ENCODE measurements around the gene NOL9.

The NOL9 gene

GRCh38 chr1:6512908-6513280, 41.4 kb downstream of the NOL9 start:
- H3K4me3 ChIP-seq = no peak overlapping the region
- H3K36me3 ChIP-seq = no peaks in the 10 kb centered on the region
- H4K20me1 ChIP-seq = peaks cover 0 to 47% (median 9%) of the 10 kb centered on the region in 11 experiments; a peak in 8 of 22 replicates
- no peaks in the 10 kb centered on the region for H3K9me3 ChIP-seq (replicated peaks in 1 of 11)
- no peak overlapping the region for H3K9ac ChIP-seq
- no peak overlapping the region for H3K27ac ChIP-seq
- H3K27me3 ChIP-seq = peaks cover 0 to 43% (median 0%) of the 10 kb centered on the region in 11 experiments; a peak in 8 of 22 replicates
- H3K4me1 ChIP-seq = peaks cover 22 to 45% (median 29%) of the 10 kb centered on the region in 10 experiments
- no peak overlapping the region for H3K4me2 ChIP-seq
- no peak for TF ChIP-seq Cebpa-rat (IDR thresholded peaks at IDR 0.05)

DNA sequence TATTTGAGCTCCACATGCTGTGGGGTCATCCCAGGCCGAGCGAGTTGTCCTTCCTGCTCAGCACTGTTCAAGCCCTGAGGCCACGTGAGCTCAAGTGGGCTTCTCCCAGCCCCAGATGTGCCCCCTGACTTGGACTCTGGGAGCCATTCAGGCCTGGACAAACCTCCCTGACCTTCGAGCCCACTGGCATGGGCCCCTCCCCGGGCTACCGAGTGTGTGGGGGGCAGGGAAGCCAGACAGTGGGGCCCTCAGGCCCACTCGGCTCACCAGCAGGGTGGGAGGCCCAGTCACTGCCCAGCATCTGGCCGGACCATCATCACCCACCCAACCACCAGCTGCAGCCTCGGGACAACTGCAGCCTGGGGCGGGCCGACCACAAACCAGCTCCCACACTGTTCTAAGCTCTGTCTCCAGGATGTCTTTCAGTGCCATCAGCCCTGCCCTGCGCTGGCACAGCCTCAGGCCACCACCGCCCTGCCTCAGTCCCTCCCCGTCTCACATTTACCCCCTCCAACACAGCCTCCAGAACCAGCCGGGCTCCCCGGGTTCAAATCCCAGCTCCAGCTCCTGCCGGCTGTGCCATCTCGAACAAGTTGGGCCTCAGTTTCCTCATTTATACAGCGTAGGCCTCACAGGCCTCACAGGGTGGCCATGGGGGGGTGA, 41.9 kb downstream of the NOL9 start:
- H3K27me3 ChIP-seq = peaks cover 0 to 45% (median 0%) of the 10 kb centered on the region in 11 experiments; a peak in 8 of 22 replicates
- H3K9ac ChIP-seq = no peak overlapping the region
- H4K20me1 ChIP-seq = peaks cover 0 to 52% (median 9%) of the 10 kb centered on the region in 11 experiments; a peak in 10 of 22 replicates
- H3K4me1 ChIP-seq = peaks cover 28 to 50% (median 35%) of the 10 kb centered on the region in 10 experiments
- H3K4me3 ChIP-seq = no peak overlapping the region
- no peaks in the 10 kb centered on the region for H3K36me3 ChIP-seq
- H3K27ac ChIP-seq = 0 out of 22 replicates have a peak overlapping the region, but pooled peaks of 1 of the 11 experiments have one; percentile 20
- H3K9me3 ChIP-seq (replicated peaks in 1 of 11) = no peaks in the 10 kb centered on the region
- no peak for TF ChIP-seq Cebpa-rat (IDR thresholded peaks at IDR 0.05)
- H3K4me2 ChIP-seq = no peak overlapping the region

GRCh38 chr1:6511561-6512244, 42.6 kb downstream of the NOL9 start:
- peak overlapping the region in 2 of 11 experiments; percentile 10 to 94; a peak in 2 of 22 replicates for H3K4me2 ChIP-seq
- H3K4me1 ChIP-seq = peaks cover 34 to 57% (median 41%) of the 10 kb centered on the region in 10 experiments
- H3K9me3 ChIP-seq (replicated peaks in 1 of 11) = no peaks in the 10 kb centered on the region
- H3K9ac ChIP-seq = 0 out of 22 replicates have a peak overlapping the region, but pooled peaks of 2 of the 11 experiments have one; percentile 15 to 20
- no peak overlapping the region for H3K4me3 ChIP-seq
- peaks cover 0 to 46% (median 0%) of the 10 kb centered on the region in 11 experiments; a peak in 8 of 22 replicates for H3K27me3 ChIP-seq
- H3K36me3 ChIP-seq = no peaks in the 10 kb centered on the region
- peaks cover 0 to 59% (median 11%) of the 10 kb centered on the region in 11 experiments; a peak in 11 of 22 replicates for H4K20me1 ChIP-seq
- H3K27ac ChIP-seq = peak overlapping the region in 2 of 11 experiments; percentile 6 to 20; a peak in 1 of 22 replicates
- no peak for TF ChIP-seq Cebpa-rat (IDR thresholded peaks at IDR 0.05)

DNA sequence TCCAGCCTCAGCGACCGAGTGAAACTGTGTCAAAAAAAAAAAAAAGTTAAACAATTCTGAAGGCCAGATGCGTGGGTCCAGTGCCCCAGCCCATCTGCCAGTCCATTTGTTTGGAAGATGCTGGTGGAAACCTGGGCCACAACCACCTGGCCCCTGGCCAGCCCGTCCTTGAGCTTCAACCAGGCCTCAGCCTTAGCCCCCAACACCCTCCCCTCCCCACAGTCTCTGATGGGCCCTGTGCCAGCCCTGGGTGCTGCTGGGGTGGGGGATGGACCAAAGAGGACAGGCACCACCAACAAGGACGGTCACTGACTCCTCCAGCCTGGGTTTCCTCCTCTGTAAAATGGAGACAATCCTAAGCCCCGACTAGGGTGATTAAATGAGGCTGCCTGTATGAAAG, 43.3 kb downstream of the NOL9 start:
- TF ChIP-seq Cebpa-rat (IDR thresholded peaks at IDR 0.05) = no peak
- H3K9me3 ChIP-seq (replicated peaks in 1 of 11) = no peaks in the 10 kb centered on the region
- H3K4me1 ChIP-seq = peaks cover 38 to 64% (median 48%) of the 10 kb centered on the region in 10 experiments
- no peaks in the 10 kb centered on the region for H3K36me3 ChIP-seq
- H3K4me3 ChIP-seq = no peak overlapping the region
- H3K9ac ChIP-seq = no peak overlapping the region
- H4K20me1 ChIP-seq = peaks cover 0 to 65% (median 14%) of the 10 kb centered on the region in 11 experiments; a peak in 11 of 22 replicates
- H3K27ac ChIP-seq = 0 out of 22 replicates have a peak overlapping the region, but pooled peaks of 1 of the 11 experiments have one; percentile 6
- H3K4me2 ChIP-seq = peak overlapping the region in 2 of 11 experiments; percentile 91 to 94; a peak in 4 of 22 replicates
- peaks cover 0 to 52% (median 0%) of the 10 kb centered on the region in 11 experiments; a peak in 8 of 22 replicates for H3K27me3 ChIP-seq

DNA sequence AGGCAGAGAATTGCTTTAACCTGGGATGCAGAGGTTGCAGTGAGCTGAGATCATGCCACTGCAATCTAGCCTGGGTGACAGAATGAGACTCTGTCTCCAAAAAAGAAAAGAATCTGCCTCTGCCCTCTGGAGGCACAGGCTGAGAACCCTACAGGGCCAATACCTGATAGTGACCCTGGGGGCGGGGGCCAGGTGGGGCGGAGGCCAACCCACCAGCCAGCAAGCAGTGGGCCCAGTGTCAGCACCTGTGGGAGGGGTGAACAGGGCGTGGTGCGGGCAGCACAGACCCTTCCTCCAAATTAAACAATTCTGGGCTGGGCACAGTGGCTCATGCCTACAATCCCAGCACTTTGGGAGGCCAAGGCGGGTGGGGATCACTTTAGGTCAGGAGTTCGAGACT, 43.8 kb downstream of the NOL9 start:
- Histone ChIP-seq H4K20me1 (peaks cover 0 to 71% (median 14%) of the 10 kb centered on the region in 11 experiments; a peak in 11 of 22 replicates), H3K4me3 (no peak overlapping the region), H3K27me3 (peaks cover 0 to 58% (median 0%) of the 10 kb centered on the region in 11 experiments; a peak in 8 of 22 replicates), H3K4me2 (peak overlapping the region in 8 of 11 experiments; percentile 79 to 94 (median 84); a peak in 13 of 22 replicates), H3K9me3 (replicated peaks in 1 of 11) (no peaks in the 10 kb centered on the region), H3K4me1 (peaks cover 38 to 68% (median 48%) of the 10 kb centered on the region in 10 experiments), H3K36me3 (no peaks in the 10 kb centered on the region), H3K27ac (peak overlapping the region in 2 of 11 experiments; percentile 48 to 54; a peak in 1 of 22 replicates), H3K9ac (0 out of 22 replicates have a peak overlapping the region, but pooled peaks of 1 of the 11 experiments have one; percentile 9)
- TF ChIP-seq Cebpa-rat (IDR thresholded peaks at IDR 0.05) = no peak

- Histone ChIP-seq H3K36me3 (no peaks in the 10 kb centered on the region), H3K4me2 (peak overlapping the region; percentile 64 to 96 (median 84)), H3K27ac (peak overlapping the region in 3 of 11 experiments; percentile 21 to 54 (median 48); a peak in 5 of 22 replicates), H4K20me1 (peaks cover 0 to 77% (median 14%) of the 10 kb centered on the region in 11 experiments; a peak in 11 of 22 replicates), H3K9me3 (replicated peaks in 1 of 11) (no peaks in the 10 kb centered on the region), H3K4me3 (no peak overlapping the region), H3K9ac (peak overlapping the region in 4 of 11 experiments; percentile 1 to 52 (median 37); a peak in 5 of 22 replicates), H3K4me1 (peaks cover 41 to 74% (median 53%) of the 10 kb centered on the region in 10 experiments), H3K27me3 (peaks cover 0 to 64% (median 0%) of the 10 kb centered on the region in 11 experiments; a peak in 8 of 22 replicates)
- no peak for TF ChIP-seq Cebpa-rat (IDR thresholded peaks at IDR 0.05)
Observed at GRCh38 chr1:6509919-6510291, 44.4 kb downstream of the NOL9 start.

GRCh38 chr1:6509220-6509918, 44.9 kb downstream of the NOL9 start:
- H4K20me1 ChIP-seq = peaks cover 0 to 81% (median 14%) of the 10 kb centered on the region in 11 experiments; a peak in 11 of 22 replicates
- peak overlapping the region in 2 of 10 experiments; percentile 13 to 21; a peak in 2 of 20 replicates for H3K4me3 ChIP-seq
- H3K36me3 ChIP-seq = no peaks in the 10 kb centered on the region
- H3K27me3 ChIP-seq = peaks cover 0 to 69% (median 0%) of the 10 kb centered on the region in 11 experiments; a peak in 8 of 22 replicates
- H3K9ac ChIP-seq = peak overlapping the region in 5 of 11 experiments; percentile 1 to 52 (median 35); a peak in 8 of 22 replicates
- H3K27ac ChIP-seq = peak overlapping the region in 3 of 11 experiments; percentile 21 to 54 (median 48); a peak in 6 of 22 replicates
- no peaks in the 10 kb centered on the region for H3K9me3 ChIP-seq (replicated peaks in 1 of 11)
- peaks cover 41 to 80% (median 58%) of the 10 kb centered on the region in 10 experiments for H3K4me1 ChIP-seq
- H3K4me2 ChIP-seq = peak overlapping the region; percentile 64 to 96 (median 84)
- no peak for TF ChIP-seq Cebpa-rat (IDR thresholded peaks at IDR 0.05)

- Histone ChIP-seq H4K20me1 (peaks cover 0 to 87% (median 16%) of the 10 kb centered on the region in 11 experiments; a peak in 11 of 22 replicates), H3K36me3 (no peaks in the 10 kb centered on the region), H3K4me2 (peak overlapping the region; percentile 64 to 96 (median 84)), H3K27ac (peak overlapping the region in 2 of 11 experiments; percentile 39 to 54; a peak in 3 of 22 replicates), H3K4me3 (peak overlapping the region in 2 of 10 experiments; percentile 13 to 21; a peak in 1 of 20 replicates), H3K27me3 (peaks cover 0 to 74% (median 0%) of the 10 kb centered on the region in 11 experiments; a peak in 8 of 22 replicates), H3K9ac (peak overlapping the region in 4 of 11 experiments; percentile 1 to 52 (median 37); a peak in 4 of 22 replicates), H3K4me1 (peaks cover 47 to 85% (median 64%) of the 10 kb centered on the region in 10 experiments), H3K9me3 (replicated peaks in 1 of 11) (no peaks in the 10 kb centered on the region)
- no peak for TF ChIP-seq Cebpa-rat (IDR thresholded peaks at IDR 0.05)
Observed at GRCh38 chr1:6508816-6509189, 45.5 kb downstream of the NOL9 start.
